SK-N-MC (cell line): ENCODE results near the gene RIMS1.

Source experiments
- EZH2 ChIP-seq: fragments of 200-600 bp; sonication (generic); IDR thresholded peaks from one replicate; pipeline ENCODE4 v1.6.1; 2017; ENCODE audit warnings: antibody characterized with exemption
- POLR2AphosphoS5 ChIP-seq: IDR thresholded peaks from 2 replicates; pipeline ENCODE4 v1.6.1; 2012; ENCODE audit warnings: mild to moderate bottlenecking, low read depth, low read length, borderline replicate concordance

GRCh38 chr6:72412709-72413044 is 526.3 kb downstream of the RIMS1 start:
- TF ChIP-seq EZH2 = no peak
- no peak for TF ChIP-seq POLR2AphosphoS5
